Measurements from ENCODE around the gene NPAS3.

GRCh38 chr14:33657476-33657875 lies 718.8 kb downstream of the NPAS3 start:
- TF ChIP-seq, protein P1, sequence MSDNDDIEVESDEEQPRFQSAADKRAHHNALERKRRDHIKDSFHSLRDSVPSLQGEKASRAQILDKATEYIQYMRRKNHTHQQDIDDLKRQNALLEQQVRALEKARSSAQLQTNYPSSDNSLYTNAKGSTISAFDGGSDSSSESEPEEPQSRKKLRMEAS (IDR thresholded peaks at IDR 0.05) = no peak
- TF ChIP-seq, protein P2, sequence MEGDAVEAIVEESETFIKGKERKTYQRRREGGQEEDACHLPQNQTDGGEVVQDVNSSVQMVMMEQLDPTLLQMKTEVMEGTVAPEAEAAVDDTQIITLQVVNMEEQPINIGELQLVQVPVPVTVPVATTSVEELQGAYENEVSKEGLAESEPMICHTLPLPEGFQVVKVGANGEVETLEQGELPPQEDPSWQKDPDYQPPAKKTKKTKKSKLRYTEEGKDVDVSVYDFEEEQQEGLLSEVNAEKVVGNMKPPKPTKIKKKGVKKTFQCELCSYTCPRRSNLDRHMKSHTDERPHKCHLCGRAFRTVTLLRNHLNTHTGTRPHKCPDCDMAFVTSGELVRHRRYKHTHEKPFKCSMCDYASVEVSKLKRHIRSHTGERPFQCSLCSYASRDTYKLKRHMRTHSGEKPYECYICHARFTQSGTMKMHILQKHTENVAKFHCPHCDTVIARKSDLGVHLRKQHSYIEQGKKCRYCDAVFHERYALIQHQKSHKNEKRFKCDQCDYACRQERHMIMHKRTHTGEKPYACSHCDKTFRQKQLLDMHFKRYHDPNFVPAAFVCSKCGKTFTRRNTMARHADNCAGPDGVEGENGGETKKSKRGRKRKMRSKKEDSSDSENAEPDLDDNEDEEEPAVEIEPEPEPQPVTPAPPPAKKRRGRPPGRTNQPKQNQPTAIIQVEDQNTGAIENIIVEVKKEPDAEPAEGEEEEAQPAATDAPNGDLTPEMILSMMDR (IDR thresholded peaks at IDR 0.05; ENCODE audit: control extremely low read depth in 1 of 3, insufficient read depth in 1 of 3, low read depth in 1 of 3, low read length in 3 of 3) = no peak

Data from H1 (cell line).